ENCODE results near the gene DNAJC4.

DNA sequence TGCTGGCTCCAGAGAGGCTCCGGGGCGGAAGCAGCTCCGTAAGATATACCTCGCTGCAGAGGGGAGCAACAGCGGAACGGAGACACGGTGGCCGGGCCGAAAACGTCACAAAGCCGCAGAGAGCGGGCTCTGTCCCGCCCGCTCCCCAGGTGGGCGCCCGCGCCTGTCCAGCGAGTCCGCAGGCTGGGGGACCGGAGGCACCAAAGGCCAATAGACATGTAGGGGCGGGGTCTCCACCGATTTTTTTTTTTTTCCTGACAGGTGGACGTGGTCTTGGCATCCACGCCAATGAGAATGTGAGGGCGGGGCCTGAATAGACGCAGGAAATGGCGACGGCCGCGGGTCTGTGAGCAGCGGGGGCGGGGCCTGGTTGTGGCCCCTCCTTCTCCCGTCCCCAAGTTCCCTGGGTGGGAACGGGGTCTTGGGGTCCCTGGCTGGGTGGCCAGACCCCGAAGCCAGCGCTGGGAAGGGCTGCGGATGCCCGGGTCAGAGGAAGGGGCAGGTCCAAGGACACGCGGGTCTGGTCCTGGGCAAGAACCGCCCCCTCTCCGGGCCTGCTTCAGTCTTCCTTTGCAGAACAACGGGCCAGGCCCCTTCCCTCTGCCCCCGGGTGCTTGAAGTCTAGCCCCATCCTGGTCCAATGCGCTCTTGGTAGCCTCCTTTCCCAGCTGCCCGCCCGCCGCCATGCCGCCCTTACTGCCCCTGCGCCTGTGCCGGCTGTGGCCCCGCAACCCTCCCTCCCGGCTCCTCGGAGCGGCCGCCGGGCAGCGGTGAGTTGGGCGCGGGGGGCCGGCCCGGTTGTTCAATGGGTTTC, at the start of gene DNAJC4:
- TF ChIP-seq, protein P1, sequence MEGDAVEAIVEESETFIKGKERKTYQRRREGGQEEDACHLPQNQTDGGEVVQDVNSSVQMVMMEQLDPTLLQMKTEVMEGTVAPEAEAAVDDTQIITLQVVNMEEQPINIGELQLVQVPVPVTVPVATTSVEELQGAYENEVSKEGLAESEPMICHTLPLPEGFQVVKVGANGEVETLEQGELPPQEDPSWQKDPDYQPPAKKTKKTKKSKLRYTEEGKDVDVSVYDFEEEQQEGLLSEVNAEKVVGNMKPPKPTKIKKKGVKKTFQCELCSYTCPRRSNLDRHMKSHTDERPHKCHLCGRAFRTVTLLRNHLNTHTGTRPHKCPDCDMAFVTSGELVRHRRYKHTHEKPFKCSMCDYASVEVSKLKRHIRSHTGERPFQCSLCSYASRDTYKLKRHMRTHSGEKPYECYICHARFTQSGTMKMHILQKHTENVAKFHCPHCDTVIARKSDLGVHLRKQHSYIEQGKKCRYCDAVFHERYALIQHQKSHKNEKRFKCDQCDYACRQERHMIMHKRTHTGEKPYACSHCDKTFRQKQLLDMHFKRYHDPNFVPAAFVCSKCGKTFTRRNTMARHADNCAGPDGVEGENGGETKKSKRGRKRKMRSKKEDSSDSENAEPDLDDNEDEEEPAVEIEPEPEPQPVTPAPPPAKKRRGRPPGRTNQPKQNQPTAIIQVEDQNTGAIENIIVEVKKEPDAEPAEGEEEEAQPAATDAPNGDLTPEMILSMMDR (IDR thresholded peaks at IDR 0.05): no peak
- peak in 1 of 2 donors; percentile 75 for TF ChIP-seq POLR2A (IDR thresholded peaks at IDR 0.05)

Data from thyroid gland (tissue), 4 donors.